ENCODE data around the gene FAM186B. TPM values are rescaled to one million over a fixed set of nuclear protein-coding genes. Genes with fewer than 3 reads are reported as not detected.

FAM186B gene
- total and polyA plus RNA-seq, 2 of the 13 experiments (the other 11 are each of a cell fraction or from before 2014, with no cell fraction given), result 0.07 to 0.20 TPM

- TF ChIP-seq ZNF142 (CRISPR knock-in tag; IDR thresholded peaks at IDR 0.05) (no peak), KLF11 (CRISPR knock-in tag; IDR thresholded peaks at IDR 0.05) (no peak), ZNF563 (CRISPR knock-in tag; IDR thresholded peaks at IDR 0.05) (peak; percentile 86; the same call in 1 of the 2 replicates), ZNF33B (CRISPR knock-in tag; IDR thresholded peaks at IDR 0.05) (0 out of 2 replicates have a peak, but pooled peaks have one; percentile 17), HNRNPK (IDR thresholded peaks at IDR 0.05; ENCODE audit: low read depth, low read length, poor library complexity, severe bottlenecking) (peak; percentile 87), WIZ (CRISPR knock-in tag; IDR thresholded peaks at IDR 0.05) (0 out of 2 replicates have a peak, but pooled peaks have one; percentile 22), SMAD3 (CRISPR knock-in tag; IDR thresholded peaks at IDR 0.05) (0 out of 2 replicates have a peak, but pooled peaks have one; percentile 14), TMF1 (CRISPR knock-in tag; IDR thresholded peaks at IDR 0.05; ENCODE audit: low read depth) (0 out of 2 replicates have a peak, but pooled peaks have one; percentile 70), ERF (CRISPR knock-in tag; IDR thresholded peaks at IDR 0.05) (peak; percentile 27; the same call in 1 of the 2 replicates), FOXM1 (CRISPR knock-in tag; IDR thresholded peaks at IDR 0.05) (no peak), ZNF570 (CRISPR knock-in tag; IDR thresholded peaks at IDR 0.05; ENCODE audit: borderline replicate concordance) (no peak), NFYB (CRISPR knock-in tag; IDR thresholded peaks at IDR 0.05) (peak; percentile 84), SP4 (CRISPR knock-in tag; IDR thresholded peaks at IDR 0.05) (peak; percentile 84), ASH2L (IDR thresholded peaks at IDR 0.05; ENCODE audit: insufficient read length, low read depth, low read length) (peak; percentile 40), GFI1 (CRISPR knock-in tag; IDR thresholded peaks at IDR 0.05; ENCODE audit: borderline replicate concordance) (peak; percentile 38; the same call in 1 of the 2 replicates), MYPOP (CRISPR knock-in tag; IDR thresholded peaks at IDR 0.05) (peak; percentile 77; the same call in 1 of the 2 replicates), ZC3H13 (CRISPR knock-in tag; IDR thresholded peaks at IDR 0.05) (peak; percentile 34; the same call in 1 of the 2 replicates)
- TF ChIP-seq, protein P1, sequence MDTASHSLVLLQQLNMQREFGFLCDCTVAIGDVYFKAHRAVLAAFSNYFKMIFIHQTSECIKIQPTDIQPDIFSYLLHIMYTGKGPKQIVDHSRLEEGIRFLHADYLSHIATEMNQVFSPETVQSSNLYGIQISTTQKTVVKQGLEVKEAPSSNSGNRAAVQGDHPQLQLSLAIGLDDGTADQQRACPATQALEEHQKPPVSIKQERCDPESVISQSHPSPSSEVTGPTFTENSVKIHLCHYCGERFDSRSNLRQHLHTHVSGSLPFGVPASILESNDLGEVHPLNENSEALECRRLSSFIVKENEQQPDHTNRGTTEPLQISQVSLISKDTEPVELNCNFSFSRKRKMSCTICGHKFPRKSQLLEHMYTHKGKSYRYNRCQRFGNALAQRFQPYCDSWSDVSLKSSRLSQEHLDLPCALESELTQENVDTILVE (CRISPR knock-in tag; IDR thresholded peaks at IDR 0.05), result peak; percentile 100
- TF ChIP-seq, protein P2, sequence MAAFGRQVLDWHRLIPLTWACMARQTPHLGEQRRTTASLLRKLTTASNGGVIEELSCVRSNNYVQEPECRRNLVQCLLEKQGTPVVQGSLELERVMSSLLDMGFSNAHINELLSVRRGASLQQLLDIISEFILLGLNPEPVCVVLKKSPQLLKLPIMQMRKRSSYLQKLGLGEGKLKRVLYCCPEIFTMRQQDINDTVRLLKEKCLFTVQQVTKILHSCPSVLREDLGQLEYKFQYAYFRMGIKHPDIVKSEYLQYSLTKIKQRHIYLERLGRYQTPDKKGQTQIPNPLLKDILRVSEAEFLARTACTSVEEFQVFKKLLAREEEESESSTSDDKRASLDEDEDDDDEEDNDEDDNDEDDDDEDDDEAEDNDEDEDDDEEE (CRISPR knock-in tag; IDR thresholded peaks at IDR 0.05), result peak; percentile 92; the same call in 1 of the 2 replicates
These were observed 17.9 kb upstream of the FAM186B start, which contains the start of gene PRPF40B (continued) for GRCh38 chr12:49623142-49623904.
